Fibroblast of lung (primary cell): ENCODE results near the gene THSD7A. TPM values are rescaled to one million over a fixed set of nuclear protein-coding genes. Genes with fewer than 3 reads are reported as not detected.

ENCODE experiments used
- DNase-seq, 2 donors: peaks; one replicate each; pipeline versions ENCODE4 v3.0.0 to v3.0.0-alpha.2; 2010; ENCODE audit warnings: low read depth in 2 of 2
- H2AFZ ChIP-seq: 2 replicates; pipeline ENCODE4 v1.5.1; 2012; ENCODE audit warnings: low read length, control low read depth, inconsistent platforms
- H3K27ac ChIP-seq: 2 replicates; pipeline ENCODE4 v1.5.1; 2011; ENCODE audit warnings: low read length, control low read depth; ENCODE audit not compliant: insufficient read depth
- H3K27me3 ChIP-seq: 2 replicates; pipeline ENCODE4 v1.5.1; 2011; ENCODE audit warnings: mild to moderate bottlenecking, low read length; ENCODE audit not compliant: control insufficient read depth, insufficient read depth
- H3K36me3 ChIP-seq: 2 replicates; pipeline ENCODE4 v1.5.1; 2011; ENCODE audit warnings: low read length; ENCODE audit not compliant: control insufficient read depth, insufficient read depth
- H3K4me1 ChIP-seq: 2 replicates; pipeline ENCODE4 v1.5.1; 2011; ENCODE audit warnings: low read length; ENCODE audit not compliant: control insufficient read depth, insufficient read depth; ENCODE audit errors: extremely low read depth
- H3K4me2 ChIP-seq: 2 replicates; pipeline ENCODE4 v1.5.1; 2011; ENCODE audit warnings: low read length, control low read depth; ENCODE audit not compliant: insufficient read depth; ENCODE audit errors: extremely low read depth
- H3K4me3 ChIP-seq, 4 experiments: fragments of 200-600 bp in 1 of 4; sonication (generic) in 1 of 4; replicated peaks in 1 of 4; 2 replicates each; pipeline ENCODE4 v1.5.1; 2011 to 2016; ENCODE audit warnings: low read length in 4 of 4, low read depth in 3 of 4, mild to moderate bottlenecking in 3 of 4, control low read depth in 2 of 4, inconsistent platforms in 1 of 4, mixed read lengths in 1 of 4; ENCODE audit not compliant: insufficient read depth in 1 of 4; ENCODE audit errors: control extremely low read depth in 1 of 4
- H3K79me2 ChIP-seq: 2 replicates; pipeline ENCODE4 v1.5.1; 2012; ENCODE audit warnings: mild to moderate bottlenecking, low read length, inconsistent platforms; ENCODE audit not compliant: control insufficient read depth, insufficient read depth
- H3K9ac ChIP-seq: 2 replicates; pipeline ENCODE4 v1.5.1; 2011; ENCODE audit warnings: mild to moderate bottlenecking, low read length, control low read depth; ENCODE audit not compliant: insufficient read depth
- H3K9me3 ChIP-seq: 2 replicates; pipeline ENCODE4 v1.5.1; 2012; ENCODE audit warnings: low read depth, low read length; ENCODE audit not compliant: control insufficient read depth, insufficient read depth
- H4K20me1 ChIP-seq: 2 replicates; pipeline ENCODE4 v1.5.1; 2011; ENCODE audit warnings: low read length; ENCODE audit not compliant: control insufficient read depth, insufficient read depth; ENCODE audit errors: extremely low read depth
- CTCF ChIP-seq, 2 donors: IDR thresholded peaks in 1 of 2; conservative IDR thresholded peaks in 1 of 2; 1 replicate in 1 of 2; 2 replicates in 1 of 2; pipeline ENCODE4 v1.5.1; 2011 to 2012; ENCODE audit warnings: low read length in 2 of 2, control low read depth in 1 of 2, inconsistent platforms in 1 of 2, low read depth in 1 of 2, mild to moderate bottlenecking in 1 of 2
- EZH2 ChIP-seq: IDR thresholded peaks from 2 replicates; pipeline ENCODE4 v1.5.1; 2012; ENCODE audit warnings: low read length, control low read depth, mild to moderate bottlenecking; ENCODE audit errors: missing control alignments
- polyA plus RNA-seq, 2 donors: library from polyadenylated mRNA; depleted of rRNA in 1 of 2; stranded (reverse) in 1 of 2; unstranded in 1 of 2; fragments of >200 nt; gene quantifications; 2 replicates each; pipeline ENCODE4 v1.2.1, GENCODE V29; 2011 to 2012; ENCODE audit warnings: missing spikeins in 1 of 2
- total RNA-seq: library from RNA; depleted of rRNA; stranded (reverse); fragments of >200 nt; gene quantifications from 2 replicates; pipeline ENCODE4 v1.2.1, GENCODE V29; 2014

THSD7A gene
- total and polyA plus RNA-seq, 2 donors (not counting 1 experiment from before 2014, with no cell fraction given) = 0.02 to 0.83 TPM

- H3K4me2 ChIP-seq = no peak overlapping the region
- TF ChIP-seq CTCF (conservative IDR thresholded peaks at IDR 0.05 in 1 of 2, IDR thresholded peaks at IDR 0.05 in 1 of 2; ENCODE audit: low read depth in 1 of 2, low read length in 2 of 2) (no peak), EZH2 (no peak)
- H3K79me2 ChIP-seq = no peaks in the 10 kb centered on the region
- H3K27ac ChIP-seq = no peak overlapping the region
- no peaks in the 10 kb centered on the region for H3K27me3 ChIP-seq
- H3K9ac ChIP-seq = no peak overlapping the region
- H3K36me3 ChIP-seq = no peaks in the 10 kb centered on the region
- H3K4me1 ChIP-seq = no peaks in the 10 kb centered on the region
- no peaks in the 10 kb centered on the region for H4K20me1 ChIP-seq
- no peak overlapping the region for H3K4me3 ChIP-seq
- no peak overlapping the region for H2AFZ ChIP-seq
- no peaks in the 10 kb centered on the region for H3K9me3 ChIP-seq
- DNase-seq = peak; percentile 51 to 57
These were observed 105.8 kb downstream of the THSD7A start for GRCh38 chr7:11726001-11726793.

GRCh38 chr7:11716185-11716584 is 115.8 kb downstream of the THSD7A start:
- no peak overlapping the region for H3K4me2 ChIP-seq
- TF ChIP-seq EZH2 = no peak
- no peak for TF ChIP-seq CTCF (conservative IDR thresholded peaks at IDR 0.05 in 1 of 2, IDR thresholded peaks at IDR 0.05 in 1 of 2; ENCODE audit: low read depth in 1 of 2, low read length in 2 of 2)
- no peaks in the 10 kb centered on the region for H3K27me3 ChIP-seq
- no peaks in the 10 kb centered on the region for H3K9me3 ChIP-seq
- H3K9ac ChIP-seq = no peak overlapping the region
- DNase-seq = peak; percentile 53 to 84
- no peaks in the 10 kb centered on the region for H3K36me3 ChIP-seq
- H3K4me1 ChIP-seq = no peaks in the 10 kb centered on the region
- H4K20me1 ChIP-seq = no peaks in the 10 kb centered on the region
- H2AFZ ChIP-seq = no peak overlapping the region
- no peak overlapping the region for H3K27ac ChIP-seq
- H3K4me3 ChIP-seq = no peak overlapping the region
- no peaks in the 10 kb centered on the region for H3K79me2 ChIP-seq

- Histone ChIP-seq H3K4me1 (no peaks in the 10 kb centered on the region), H2AFZ (no peak overlapping the region), H4K20me1 (no peaks in the 10 kb centered on the region), H3K4me2 (no peak overlapping the region), H3K27me3 (no peaks in the 10 kb centered on the region), H3K27ac (no peak overlapping the region), H3K9me3 (no peaks in the 10 kb centered on the region), H3K9ac (no peak overlapping the region), H3K36me3 (no peaks in the 10 kb centered on the region), H3K4me3 (no peak overlapping the region), H3K79me2 (no peaks in the 10 kb centered on the region)
- TF ChIP-seq CTCF (conservative IDR thresholded peaks at IDR 0.05 in 1 of 2, IDR thresholded peaks at IDR 0.05 in 1 of 2; ENCODE audit: low read depth in 1 of 2, low read length in 2 of 2) (no peak), EZH2 (no peak)
- DNase-seq = peak in 1 of 2 donors; percentile 55
These were observed 117.3 kb downstream of the THSD7A start for GRCh38 chr7:11714676-11715075.
